A549 (cell line): Measurements from ENCODE around the gene KCNB1. TPM values are rescaled to one million over a fixed set of nuclear protein-coding genes. Genes with fewer than 3 reads are reported as not detected.

ENCODE experiments used
- ATAC-seq, 2 experiments: fragments of 200-7000 bp in 1 of 2; fragments of >200 bp in 1 of 2; cut with Nextera tagmentation in 1 of 2; cut with Tn5 transposase in 1 of 2; 3 replicates each; pipeline versions ENCODE4 v1.8.0 to v1.9.1; 2018 to 2020; ENCODE audit warnings: mild to moderate bottlenecking in 1 of 2, moderate library complexity in 1 of 2
- CTCF ChIA-PET: fragments of 300-600 bp; sonication (Branson Sonifier 250); formaldehyde crosslinking; extraction: SDS; loops from one replicate; lab custom pipeline; 2021; ENCODE audit warnings: antibody characterized with exemption, inconsistent platforms; lab: Yijun Ruan, JAX
- POLR2A ChIA-PET: fragments of 350-600 bp; formaldehyde crosslinking; extraction: SDS; loops from one replicate; lab custom pipeline; 2021; ENCODE audit warnings: antibody characterized with exemption, inconsistent platforms; lab: Yijun Ruan, JAX
- DNase-seq, 2 experiments: peaks; one replicate each; pipeline versions ENCODE4 v3.0.0 to v3.0.0-alpha.2; 2011 to 2016; ENCODE audit warnings: low read depth in 1 of 2, low spot score in 1 of 2
- FAIRE-seq: peaks from 2 replicates; lab custom pipeline; 2011; peaks lifted over from hg19 to GRCh38; lab: Jason Lieb, UNC
- H3K27ac ChIP-seq, 2 experiments: fragments of >200 bp; sonication (Bioruptor Twin); formaldehyde crosslinking; 3 replicates each; pipeline ENCODE4 v1.5.1; 2016 to 2017
- H3K4me1 ChIP-seq: fragments of >200 bp; sonication (Bioruptor Twin); formaldehyde crosslinking; 3 replicates; pipeline ENCODE4 v1.6.1; 2016
- H3K4me2 ChIP-seq: fragments of >200 bp; sonication (Bioruptor Twin); formaldehyde crosslinking; 3 replicates; pipeline ENCODE4 v1.6.1; 2016
- H3K4me3 ChIP-seq: fragments of >200 bp; sonication (Bioruptor Twin); formaldehyde crosslinking; 3 replicates; pipeline ENCODE4 v1.5.1; 2016
- H3K9me3 ChIP-seq: fragments of >200 bp; sonication (Bioruptor Twin); formaldehyde crosslinking; 3 replicates; pipeline ENCODE4 v1.6.1; 2016
- ATOH8 ChIP-seq: fragments of 250-450 bp; sonication (Bioruptor Pico); IDR thresholded peaks from 2 replicates; pipeline ENCODE4 v1.5.0; 2020; ENCODE audit warnings: low read depth, mild to moderate bottlenecking, moderate library complexity
- CBX2 ChIP-seq: fragments of 200-600 bp; sonication (generic); IDR thresholded peaks from 2 replicates; pipeline ENCODE4 v1.6.1; 2016; ENCODE audit warnings: low read depth, mild to moderate bottlenecking, borderline replicate concordance
- CEBPB ChIP-seq, 2 experiments: fragments of >200 bp in 1 of 2; sonication (Bioruptor Twin) in 1 of 2; formaldehyde crosslinking in 1 of 2; IDR thresholded peaks; 2 replicates each; pipeline ENCODE4 v1.6.1; 2012 to 2016
- E2F6 ChIP-seq: IDR thresholded peaks from 2 replicates; pipeline ENCODE4 v1.6.1; 2012; ENCODE audit warnings: low read depth, borderline replicate concordance
- ELK1 ChIP-seq: fragments of 150-350 bp; IDR thresholded peaks from 2 replicates; pipeline ENCODE4 v1.6.1; 2014; ENCODE audit warnings: low read depth, mild to moderate bottlenecking, low read length
- FOSL2 ChIP-seq, 2 experiments: fragments of 450-650 bp in 1 of 2; fragments of >200 bp in 1 of 2; sonication (Bioruptor Twin) in 1 of 2; formaldehyde crosslinking; IDR thresholded peaks; 2 replicates each; pipeline versions ENCODE4 v1.5.0 to v1.6.1; 2016 to 2020; ENCODE audit warnings: mild to moderate bottlenecking in 1 of 2, moderate library complexity in 1 of 2
- HMGXB4 ChIP-seq: fragments of 250-450 bp; sonication (Bioruptor Pico); IDR thresholded peaks from 2 replicates; pipeline ENCODE4 v1.5.0; 2021; ENCODE audit warnings: mild to moderate bottlenecking, moderate library complexity, borderline replicate concordance
- HOXA7 ChIP-seq: fragments of 250-450 bp; sonication (Bioruptor Pico); IDR thresholded peaks from 2 replicates; pipeline ENCODE4 v1.5.0; 2020; ENCODE audit warnings: mild to moderate bottlenecking, moderate library complexity
- HOXB13 ChIP-seq: fragments of 250-450 bp; sonication (Bioruptor Pico); IDR thresholded peaks from 2 replicates; pipeline ENCODE4 v1.5.0; 2020; ENCODE audit warnings: low read depth, mild to moderate bottlenecking, moderate library complexity
- HOXB5 ChIP-seq: fragments of 250-450 bp; sonication (Bioruptor Pico); IDR thresholded peaks from 2 replicates; pipeline ENCODE4 v1.5.0; 2020; ENCODE audit warnings: mild to moderate bottlenecking, moderate library complexity
- KDM1A ChIP-seq: fragments of 200-600 bp; sonication (generic); IDR thresholded peaks from 2 replicates; pipeline ENCODE4 v1.6.1; 2016; ENCODE audit warnings: low read depth, mild to moderate bottlenecking
- KDM5A ChIP-seq: fragments of 200-600 bp; sonication (generic); IDR thresholded peaks from 2 replicates; pipeline ENCODE4 v1.6.1; 2016; ENCODE audit warnings: antibody characterized with exemption, mild to moderate bottlenecking
- MAFK ChIP-seq: fragments of 450-650 bp; IDR thresholded peaks from 2 replicates; pipeline ENCODE4 v1.6.1; 2014; ENCODE audit not compliant: partially characterized antibody
- MYC ChIP-seq: IDR thresholded peaks from 2 replicates; pipeline ENCODE4 v1.6.1; 2012; ENCODE audit warnings: mild to moderate bottlenecking, inconsistent platforms, low read length, improper control_type of control experiment, borderline replicate concordance
- NPAS2 ChIP-seq: fragments of 250-450 bp; sonication (Bioruptor Pico); IDR thresholded peaks from 2 replicates; pipeline ENCODE4 v1.8.0; 2022; ENCODE audit warnings: mild to moderate bottlenecking, moderate library complexity, borderline replicate concordance
- PHF8 ChIP-seq: fragments of 200-600 bp; sonication (generic); IDR thresholded peaks from 2 replicates; pipeline ENCODE4 v1.6.1; 2016; ENCODE audit warnings: low read depth, mild to moderate bottlenecking, antibody characterized with exemption, moderate library complexity, borderline replicate concordance
- POLR2A ChIP-seq: IDR thresholded peaks from 2 replicates; pipeline ENCODE4 v1.6.1; 2012; ENCODE audit warnings: mild to moderate bottlenecking, low read length
- RAD21 ChIP-seq, 2 experiments: fragments of >200 bp in 1 of 2; sonication (Bioruptor Twin) in 1 of 2; formaldehyde crosslinking in 1 of 2; IDR thresholded peaks in 1 of 2; conservative IDR thresholded peaks in 1 of 2; 2 replicates in 1 of 2; 3 replicates in 1 of 2; pipeline ENCODE4 v1.6.1; 2012 to 2018; ENCODE audit warnings: inconsistent platforms in 1 of 2
- RCOR1 ChIP-seq: fragments of 150-350 bp; IDR thresholded peaks from 2 replicates; pipeline ENCODE4 v1.6.1; 2014; ENCODE audit warnings: antibody characterized with exemption, low read length, low read depth
- TP53 ChIP-seq: fragments of 250-450 bp; sonication (Bioruptor Pico); IDR thresholded peaks from 2 replicates; pipeline ENCODE4 v1.5.0; 2021; ENCODE audit warnings: mild to moderate bottlenecking, moderate library complexity
- USF2 ChIP-seq: fragments of 450-650 bp; IDR thresholded peaks from 2 replicates; pipeline ENCODE4 v1.6.1; 2014; ENCODE audit warnings: antibody characterized with exemption
- ZC3H11A ChIP-seq: fragments of 450-650 bp; IDR thresholded peaks from 2 replicates; pipeline ENCODE4 v1.6.1; 2014; ENCODE audit warnings: antibody characterized with exemption, mild to moderate bottlenecking
- ZSCAN20 ChIP-seq: fragments of 250-450 bp; sonication (Bioruptor Pico); IDR thresholded peaks from 2 replicates; pipeline ENCODE4 v1.8.0; 2022; ENCODE audit warnings: mild to moderate bottlenecking, moderate library complexity
- WGBS: methylation state at CpG from one replicate; pipeline ENCODE4 v1.1.6; 2017; ENCODE audit errors: missing lambda C conversion rate; 5-methylcytosine and 5-hydroxymethylcytosine counted together
- polyA plus RNA-seq, 4 experiments: library from polyadenylated mRNA; depleted of rRNA in 3 of 4; stranded (reverse); fragments of >200 nt; fragmentation: RNase III in 1 of 4; extraction: RNeasy Plus Mini Kit Qiagen cat#74134 plus additional on column Dnase treatment in 1 of 4; gene quantifications; 2 replicates in 3 of 4; 3 replicates in 1 of 4; pipeline ENCODE4 v1.2.3, GENCODE V29; 2011 to 2017

KCNB1 gene
- polyA plus RNA-seq, 2 of the 4 experiments (the other 2 are of a cell fraction) = 0.12 to 0.28 TPM

- Histone ChIP-seq H3K4me3 (no peak overlapping the region), H3K4me2 (no peak overlapping the region), H3K27ac (no peak overlapping the region; a peak in 1 of 6 replicates), H3K4me1 (no peaks in the 10 kb centered on the region), H3K9me3 (no peaks in the 10 kb centered on the region)
- no peak for TF ChIP-seq HOXA7 (CRISPR knock-in tag)
- TF ChIP-seq ZC3H11A = no peak
- no peak for TF ChIP-seq NPAS2
- no peak for TF ChIP-seq TP53 (CRISPR knock-in tag)
- TF ChIP-seq USF2 = no peak
- ChIA-PET CTCF (no interaction called here), POLR2A (no interaction called here)
- ATAC-seq = no peak
- WGBS = 16% methylated on average over 1 of the region's 1 CpG
- no peak for DNase-seq
- FAIRE-seq = no peak
Measured at GRCh38 chr20:49419785-49420184, 62.7 kb downstream of the KCNB1 start.

- Histone ChIP-seq H3K9me3 (no peaks in the 10 kb centered on the region), H3K4me1 (no peaks in the 10 kb centered on the region), H3K4me3 (no peak overlapping the region), H3K27ac (no peak overlapping the region; a peak in 1 of 6 replicates), H3K4me2 (no peak overlapping the region)
- 72% methylated on average over 7 of the region's 7 CpGs for WGBS
- TF ChIP-seq ELK1 (no peak), HOXB13 (CRISPR knock-in tag) (no peak), FOSL2 (IDR thresholded peaks at IDR 0.05) (no peak), FOSL2 (CRISPR knock-in tag; IDR thresholded peaks at IDR 0.05) (no peak), ATOH8 (CRISPR knock-in tag) (no peak), HMGXB4 (CRISPR knock-in tag) (no peak), E2F6 (no peak), POLR2A (no peak), TP53 (CRISPR knock-in tag) (no peak), RCOR1 (no peak), HOXB5 (no peak), KDM5A (no peak), ZSCAN20 (CRISPR knock-in tag) (no peak), KDM1A (no peak), CEBPB (IDR thresholded peaks at IDR 0.05) (no peak), PHF8 (no peak), RAD21 (conservative IDR thresholded peaks at IDR 0.05 in 1 of 2, IDR thresholded peaks at IDR 0.05 in 1 of 2) (no peak), MAFK (no peak), MYC (no peak), CBX2 (no peak)
- POLR2A ChIA-PET = no interaction called here
- ATAC-seq (no peak), FAIRE-seq (no peak), DNase-seq (no peak)
- CTCF ChIA-PET = interaction anchor here (1.0 to 3.6 kb wide), 3 partner anchors 12 to 34 kb away, joined by 3 to 8 read pairs (median 4); no protein-coding TSS in a partner anchor
Measured at GRCh38 chr20:49418809-49419208, 63.7 kb downstream of the KCNB1 start.
